ENCODE data around the gene RANBP9. TPM values are rescaled to one million over a fixed set of nuclear protein-coding genes. Genes with fewer than 3 reads are reported as not detected.

Gene RANBP9
- total RNA-seq, 2 experiments from 2014 or later: 61.2 to 62.9 TPM

DNA sequence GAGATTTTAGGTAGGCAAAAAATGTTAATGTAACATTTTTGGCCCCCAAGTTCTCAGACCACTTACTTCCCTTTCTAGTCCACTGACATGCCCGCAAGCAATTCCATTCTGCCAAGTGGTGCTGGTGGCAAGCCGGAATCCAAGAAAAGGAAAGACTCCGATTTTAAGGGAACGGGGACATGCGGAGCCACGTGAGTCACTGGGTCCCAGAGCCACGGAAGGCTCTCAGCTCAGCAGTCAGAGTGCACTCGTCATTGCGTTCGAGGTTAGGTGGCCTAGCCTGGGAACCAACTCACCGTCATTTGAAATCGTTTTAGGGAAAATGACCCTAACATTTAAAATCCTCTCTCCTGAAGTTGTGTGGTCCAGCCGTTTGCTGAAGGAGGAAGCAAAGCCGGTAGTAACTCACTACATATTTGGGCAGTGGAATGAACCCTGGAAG lies 137.9 kb downstream of the RANBP9 start:
- peaks cover 3% of the 10 kb centered on the region for H3K9me3 Mint-ChIP-seq
- peaks cover 1% of the 10 kb centered on the region for H3K36me3 Mint-ChIP-seq (ENCODE audit: low read depth)
- peak; percentile 15 for DNase-seq
- intact Hi-C loops (cut with micrococcal nuclease): loop anchor here (1.0 to 10.0 kb wide), 7 partner anchors 42 to 491 kb away; partner anchors contain the start of genes MCUR1 and NOL7
- H3K4me3 Mint-ChIP-seq: peak overlapping the region; percentile 92
- CTCF ChIA-PET: interaction anchor here (1.5 to 5.6 kb wide), 7 partner anchors 12 to 245 kb away, joined by 5 to 45 read pairs (median 18); partner anchors contain the start of genes NOL7 and TBC1D7
- H3K27ac Mint-ChIP-seq: peak overlapping the region; percentile 84
- H3K27me3 Mint-ChIP-seq (ENCODE audit: low read depth): no peaks in the 10 kb centered on the region
- H3K4me1 Mint-ChIP-seq (ENCODE audit: low read depth): peaks cover 17% of the 10 kb centered on the region

DNA sequence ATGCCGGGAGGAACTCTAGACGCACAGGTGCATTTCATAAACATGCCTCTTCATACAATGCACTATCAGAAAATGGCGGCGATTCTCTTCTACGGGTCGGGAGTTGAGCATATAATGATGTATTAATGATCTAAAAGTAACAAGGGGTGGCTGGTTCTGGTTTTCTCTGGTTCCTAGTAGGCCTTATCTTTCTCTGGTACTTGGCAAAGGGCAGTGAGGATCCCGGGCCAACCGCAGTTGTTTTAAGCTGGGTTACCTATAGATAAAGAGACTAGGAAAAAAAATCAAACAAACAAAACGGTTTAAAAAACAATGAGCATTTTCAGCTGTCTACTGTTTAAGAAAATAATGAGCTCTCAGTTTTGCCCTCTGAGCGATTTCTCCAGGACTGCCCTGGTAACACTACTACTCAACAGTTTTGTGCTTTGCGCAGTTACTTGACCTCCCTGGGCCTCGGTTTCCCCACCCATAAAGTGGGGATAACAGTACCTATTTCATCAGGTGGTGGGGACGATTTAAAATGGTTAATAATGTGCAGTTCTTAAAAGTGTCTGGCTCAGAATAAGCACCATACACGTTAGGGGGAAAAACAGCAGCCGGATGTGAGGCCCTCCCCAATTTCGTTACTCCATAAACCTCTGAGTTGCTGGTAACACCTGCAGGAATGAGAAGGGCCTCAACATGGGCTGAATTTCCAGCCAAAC lies 138.5 kb downstream of the RANBP9 start:
- no peak overlapping the region for H3K27ac Mint-ChIP-seq
- peaks cover 2% of the 10 kb centered on the region for H3K27me3 Mint-ChIP-seq (ENCODE audit: low read depth)
- DNase-seq: no peak
- CTCF ChIA-PET: interaction anchor here (0.9 to 5.6 kb wide), 6 partner anchors 11 to 245 kb away, joined by 3 to 45 read pairs (median 15); partner anchors contain the start of genes NOL7 and TBC1D7
- H3K36me3 Mint-ChIP-seq (ENCODE audit: low read depth): peaks cover 1% of the 10 kb centered on the region
- peak overlapping the region; percentile 92 for H3K4me3 Mint-ChIP-seq
- peaks cover 17% of the 10 kb centered on the region for H3K4me1 Mint-ChIP-seq (ENCODE audit: low read depth)
- H3K9me3 Mint-ChIP-seq: peaks cover 3% of the 10 kb centered on the region
- intact Hi-C loops (cut with micrococcal nuclease): loop anchor here (10.0 kb wide), 2 partner anchors 378 to 492 kb away; no protein-coding TSS in a partner anchor

DNA sequence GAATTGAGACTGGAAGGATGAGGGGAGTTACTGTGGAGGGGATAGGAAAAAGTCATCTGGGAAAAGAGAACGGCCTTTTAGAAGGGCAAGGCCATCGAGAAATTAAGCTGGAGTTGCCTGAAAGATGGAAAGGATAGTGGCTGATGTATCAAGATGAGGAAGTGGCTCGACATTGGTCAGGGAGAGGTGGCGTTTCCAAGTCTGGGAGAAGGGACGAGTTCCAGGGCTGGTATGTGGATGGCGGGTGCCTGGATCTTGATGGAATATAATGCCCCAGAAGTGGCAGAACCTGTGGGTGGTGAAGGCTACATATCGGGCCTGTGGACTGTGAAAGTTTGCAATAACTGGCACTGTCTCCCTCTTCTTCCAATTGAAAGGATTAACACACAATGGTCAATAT lies 139.4 kb downstream of the RANBP9 start:
- no peak overlapping the region for H3K4me3 Mint-ChIP-seq
- peaks cover 2% of the 10 kb centered on the region for H3K27me3 Mint-ChIP-seq (ENCODE audit: low read depth)
- DNase-seq: no peak
- H3K27ac Mint-ChIP-seq: no peak overlapping the region
- H3K36me3 Mint-ChIP-seq (ENCODE audit: low read depth): no peaks in the 10 kb centered on the region
- no peaks in the 10 kb centered on the region for H3K9me3 Mint-ChIP-seq
- H3K4me1 Mint-ChIP-seq (ENCODE audit: low read depth): peaks cover 17% of the 10 kb centered on the region
- intact Hi-C loops (cut with micrococcal nuclease): loop anchor here (10.0 kb wide), 2 partner anchors 377 to 493 kb away; no protein-coding TSS in a partner anchor
- CTCF ChIA-PET: interaction anchor here (0.6 to 5.6 kb wide), 4 partner anchors 10 to 1314 kb away, joined by 3 to 45 read pairs (median 18); partner anchors contain the start of gene NOL7

Other genes starting within 250 kb of the RANBP9 start
- gene GFOD1, start 224.2 kb downstream of the RANBP9 start, total RNA-seq: 1 to 10 TPM; 3.7 to 4.2 TPM
- gene SIRT5, start 137.2 kb downstream of the RANBP9 start, total RNA-seq: 1 to 10 TPM; 9.3 to 9.8 TPM
- 10 to 100 TPM; 79.5 to 80.8 TPM for gene NOL7, start 96.5 kb downstream of the RANBP9 start, total RNA-seq
- 10 to 100 TPM; 27.1 to 28.3 TPM for gene MCUR1, start 102.7 kb upstream of the RANBP9 start, total RNA-seq
- gene RNF182, start 213.1 kb upstream of the RANBP9 start, total RNA-seq: not detected

Measured in activated naive CD4-positive, alpha-beta T cell treated with anti-CD3 and anti-CD28 coated beads for 36 hours (primary cell).